AG09319 (cell line): ENCODE measurements around the gene OSBP2.

Source experiments
- DNase-seq: peaks from one replicate; pipeline ENCODE4 v3.0.0-alpha.2; 2010; ENCODE audit warnings: low read depth; ENCODE audit errors: extremely low read depth
- CTCF ChIP-seq: IDR thresholded peaks from 2 replicates; pipeline ENCODE4 v1.5.1; 2011; ENCODE audit warnings: low read depth, mild to moderate bottlenecking, inconsistent platforms, low read length, moderate library complexity

The OSBP2 gene

GRCh38 chr22:30885591-30885990 lies 190.9 kb downstream of the OSBP2 start:
- no peak for TF ChIP-seq CTCF
- no peak for DNase-seq

- no peak for DNase-seq
- no peak for TF ChIP-seq CTCF
Observed at GRCh38 chr22:30887453-30887852, 192.8 kb downstream of the OSBP2 start.

- TF ChIP-seq CTCF = no peak
- DNase-seq = no peak
Observed at GRCh38 chr22:30887861-30888260, 193.2 kb downstream of the OSBP2 start.

- no peak for TF ChIP-seq CTCF
- DNase-seq = no peak
Observed at GRCh38 chr22:30889268-30889995, 194.8 kb downstream of the OSBP2 start.

GRCh38 chr22:30889996-30890480 lies 195.4 kb downstream of the OSBP2 start:
- TF ChIP-seq CTCF = no peak
- DNase-seq = no peak

GRCh38 chr22:30890686-30891442 lies 196.2 kb downstream of the OSBP2 start:
- peak; percentile 84 for TF ChIP-seq CTCF
- DNase-seq = no peak

GRCh38 chr22:30891443-30891755 lies 196.7 kb downstream of the OSBP2 start:
- DNase-seq = no peak
- no peak for TF ChIP-seq CTCF
